HG02970 (cell line): Measurements from ENCODE around the gene NBPF20.
"Not testable (repeated sequence)": the region's sequence is repeated elsewhere in the genome, so short reads cannot be mapped to it uniquely, and the experiment has no call there.

Experiments
- ATAC-seq: cut with Tn5 transposase; IDR thresholded peaks from one replicate; pipeline ENCODE4 v1.9.1; 2021; ENCODE audit warnings: mild to moderate bottlenecking, moderate library complexity, moderate number of reproducible peaks; ENCODE audit not compliant: unreplicated experiment, low FRiP score

NBPF20 gene

DNA sequence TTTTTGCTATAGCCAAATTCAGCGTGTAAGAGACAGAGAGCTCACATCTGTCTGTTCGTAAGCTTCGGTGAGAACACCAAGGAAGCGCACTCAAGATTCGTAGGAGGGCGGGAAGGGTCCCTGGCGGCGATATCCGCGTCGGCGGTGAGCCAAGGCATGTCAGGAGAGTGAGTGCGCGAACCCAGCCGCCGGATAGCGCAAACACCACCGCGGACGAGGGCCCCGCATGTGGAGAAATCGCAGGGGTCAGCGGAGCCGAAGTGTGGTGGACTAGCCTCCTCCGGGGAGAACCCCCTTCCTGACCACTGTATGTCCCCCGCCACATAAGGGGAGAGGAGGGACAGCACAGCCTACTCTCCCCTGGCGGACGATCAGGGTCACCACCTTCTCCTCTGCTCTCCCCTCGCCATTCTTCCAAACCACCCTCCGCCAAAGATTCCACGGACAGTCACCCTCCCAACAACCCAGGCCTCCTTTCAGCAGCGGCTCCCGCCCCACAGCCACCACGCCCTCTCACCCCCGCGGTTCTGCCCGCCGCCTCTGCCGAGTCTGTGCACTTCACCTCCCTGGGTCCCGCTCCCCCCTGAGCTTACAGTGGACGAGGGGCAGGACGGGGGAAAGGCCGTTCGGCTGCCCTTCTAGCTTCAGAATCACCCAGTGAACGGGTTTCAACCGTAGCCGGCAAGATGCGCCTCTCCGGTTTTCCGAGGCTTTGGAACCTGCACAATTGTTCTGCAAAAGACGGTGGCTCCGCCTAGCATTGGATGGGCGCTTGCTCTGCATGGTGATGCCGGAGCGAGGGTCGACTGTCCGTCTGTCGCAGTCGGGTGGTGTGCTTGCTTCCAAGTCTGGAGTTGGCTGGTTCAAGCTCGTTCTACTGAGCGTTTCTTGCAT, 6.2 kb upstream of the NBPF20 start:
- not testable (repeated sequence) for ATAC-seq

DNA sequence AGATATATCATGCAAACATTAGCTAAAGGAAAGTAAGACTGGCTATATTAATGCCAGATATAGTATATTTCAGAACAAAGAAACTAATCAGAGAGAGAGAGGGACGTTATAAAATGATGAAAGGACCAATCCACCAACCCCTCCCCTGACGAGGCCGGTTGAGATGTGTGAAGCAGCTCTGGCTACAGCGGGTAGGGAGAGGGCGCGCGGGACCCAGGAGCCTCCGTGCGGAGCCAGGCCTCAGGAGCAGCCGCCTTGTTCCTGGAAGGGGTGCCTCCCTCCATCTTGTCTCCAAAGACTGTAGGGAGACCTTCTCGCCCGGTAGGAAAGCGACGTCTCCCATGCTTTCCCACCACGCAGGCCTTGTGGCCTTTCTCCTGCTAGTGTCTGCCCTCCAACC, 5.4 kb upstream of the NBPF20 start:
- ATAC-seq, result not testable (repeated sequence)

DNA sequence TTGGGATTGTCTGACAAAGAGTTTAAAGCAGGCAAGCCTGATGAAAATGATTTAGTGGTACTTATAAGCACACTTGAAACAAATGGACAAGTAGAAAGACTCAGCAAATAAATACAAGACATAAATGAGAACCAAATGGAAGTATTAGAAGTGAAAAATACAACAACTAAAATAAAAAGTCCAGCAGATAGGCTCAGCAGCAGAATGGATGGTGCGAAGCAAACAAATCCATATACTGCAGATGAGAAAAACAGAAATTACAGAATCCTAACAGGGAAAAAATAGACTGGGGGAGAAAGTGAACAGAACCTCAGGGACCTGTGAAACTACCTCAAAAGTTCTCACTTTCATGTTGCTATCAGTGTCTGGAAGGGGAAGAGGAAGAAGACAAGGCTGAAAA, 3.9 kb upstream of the NBPF20 start:
- not testable (repeated sequence) for ATAC-seq

DNA sequence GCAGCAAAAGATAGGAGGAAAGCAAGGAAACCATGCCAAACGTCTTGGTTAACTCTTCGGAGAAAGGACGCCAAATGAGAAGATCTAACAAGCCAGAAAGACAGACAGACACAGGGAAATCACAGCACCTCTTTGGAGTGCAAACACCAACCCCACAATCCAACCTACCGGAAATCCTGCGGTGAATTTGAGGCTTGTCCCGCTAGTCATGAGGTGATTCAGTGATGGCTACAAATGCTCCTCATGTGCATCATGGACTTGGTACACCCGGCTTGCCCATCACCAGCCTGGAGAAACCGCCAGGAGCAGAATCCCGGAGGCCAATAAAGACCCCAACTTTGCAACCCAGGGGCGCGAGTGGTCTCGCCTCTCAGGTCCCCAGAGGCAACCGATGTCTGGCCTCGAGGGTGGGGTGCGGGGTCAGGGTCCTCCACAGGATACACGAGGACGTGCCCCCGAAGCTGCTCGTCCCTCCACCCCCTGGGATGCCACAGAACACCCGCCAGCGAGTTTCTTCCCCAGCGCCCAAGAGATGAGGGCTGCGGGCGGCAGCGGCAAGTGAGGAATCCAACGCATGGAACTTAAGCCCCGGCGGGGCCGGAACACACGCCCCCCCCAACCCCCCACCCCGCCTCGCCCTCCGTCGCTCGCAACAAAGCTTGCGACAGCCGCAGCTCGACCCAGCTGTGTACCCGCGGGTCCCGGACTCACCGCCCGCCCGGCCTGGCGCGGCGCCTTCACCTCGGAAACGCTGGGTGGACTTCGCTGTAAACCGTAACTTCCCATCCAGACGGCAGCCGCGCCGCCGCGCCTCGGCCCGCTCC, 579 bp downstream of the NBPF20 start:
- ATAC-seq, result peak; percentile 62

DNA sequence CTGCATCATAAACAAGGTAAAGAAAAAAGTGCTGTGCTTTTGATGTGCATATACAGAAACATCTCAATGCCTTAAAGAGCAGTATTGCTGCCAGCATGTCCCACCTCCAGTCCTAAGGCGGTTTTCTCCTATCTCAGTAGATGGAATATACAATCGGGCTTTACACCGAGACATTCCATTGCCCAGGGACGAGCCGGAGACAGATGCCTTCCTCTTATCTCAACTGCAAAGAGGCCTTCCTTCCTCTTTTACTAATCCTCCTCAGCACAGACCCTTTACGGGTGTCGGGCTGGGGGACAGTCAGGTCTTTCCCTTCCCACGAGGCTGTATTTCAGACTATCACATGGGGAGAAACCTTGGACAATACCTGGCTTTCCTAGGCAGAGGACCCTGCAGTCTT, 10.3 kb downstream of the NBPF20 start:
- not testable (repeated sequence) for ATAC-seq

- not testable (repeated sequence) for ATAC-seq
Observed at GRCh38 chr1:145407266-145407665, 18.1 kb downstream of the NBPF20 start.

DNA sequence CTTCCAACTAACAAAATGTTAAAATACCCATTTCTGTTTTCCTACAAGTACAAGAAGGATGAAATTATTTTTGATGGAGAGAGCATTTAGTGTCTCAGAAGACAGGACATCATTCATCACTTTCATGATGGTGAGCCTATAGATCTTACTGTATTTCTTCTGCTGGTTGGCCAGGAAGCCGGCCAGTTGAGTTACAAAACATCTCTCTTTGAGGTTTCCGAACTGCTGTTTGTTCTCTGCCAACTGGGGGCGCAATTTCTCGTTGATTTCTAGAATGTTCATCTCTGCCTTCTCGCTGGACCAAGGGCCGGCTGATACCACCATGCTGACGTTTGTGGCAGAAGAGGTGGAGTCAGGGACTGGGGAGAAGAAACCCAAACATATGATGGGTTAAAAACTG, 20.5 kb downstream of the NBPF20 start:
- ATAC-seq, result not testable (repeated sequence)

- ATAC-seq, result not testable (repeated sequence)
Observed at GRCh38 chr1:145400701-145401100, 24.7 kb downstream of the NBPF20 start.
